Hepatocyte (in vitro differentiated cells): Measurements from ENCODE around the gene ARMH4. TPM values are rescaled to one million over a fixed set of nuclear protein-coding genes. Genes with fewer than 3 reads are reported as not detected.

Source experiments
- DNase-seq: peaks from one replicate; pipeline ENCODE4 v3.0.0-alpha.2; 2016; ENCODE audit warnings: low spot score
- H2AFZ ChIP-seq: fragments of 200-600 bp; sonication (generic); 2 replicates; pipeline ENCODE4 v1.6.0; 2016; ENCODE audit warnings: antibody characterized with exemption, mild to moderate bottlenecking
- H3K27ac ChIP-seq: fragments of 200-600 bp; sonication (generic); 2 replicates; pipeline ENCODE4 v1.5.1; 2016; ENCODE audit warnings: mild to moderate bottlenecking
- H3K27me3 ChIP-seq: fragments of 200-600 bp; sonication (generic); 2 replicates; pipeline ENCODE4 v1.6.1; 2016
- H3K36me3 ChIP-seq: fragments of 200-600 bp; sonication (generic); replicated peaks from 2 replicates; pipeline ENCODE4 v1.5.1; 2016; ENCODE audit warnings: low read depth; ENCODE audit not compliant: insufficient read depth
- H3K4me1 ChIP-seq: fragments of 200-600 bp; sonication (generic); 2 replicates; pipeline ENCODE4 v1.5.1; 2016; ENCODE audit warnings: mild to moderate bottlenecking, moderate library complexity; ENCODE audit not compliant: insufficient read depth
- H3K4me2 ChIP-seq: fragments of 200-600 bp; sonication (generic); 2 replicates; pipeline ENCODE4 v1.6.0; 2016
- H3K4me3 ChIP-seq: fragments of 200-600 bp; sonication (generic); 2 replicates; pipeline ENCODE4 v1.5.1; 2016; ENCODE audit warnings: mild to moderate bottlenecking
- H3K79me2 ChIP-seq: fragments of 200-600 bp; sonication (generic); 2 replicates; pipeline ENCODE4 v1.6.0; 2017; ENCODE audit warnings: mild to moderate bottlenecking
- H3K9me2 ChIP-seq: fragments of 200-600 bp; sonication (generic); replicated peaks from 2 replicates; pipeline ENCODE4 v1.6.0; 2017; ENCODE audit warnings: mild to moderate bottlenecking; ENCODE audit not compliant: insufficient read depth
- H3K9me3 ChIP-seq: fragments of 200-600 bp; sonication (generic); 2 replicates; pipeline ENCODE4 v1.5.1; 2016; ENCODE audit warnings: low read depth, mild to moderate bottlenecking
- H4K20me1 ChIP-seq: fragments of 200-600 bp; sonication (generic); 2 replicates; pipeline ENCODE4 v1.6.0; 2016; ENCODE audit warnings: mild to moderate bottlenecking; ENCODE audit not compliant: insufficient read depth, poor library complexity, severe bottlenecking
- EZH2 ChIP-seq: fragments of 200-600 bp; sonication (generic); IDR thresholded peaks from 2 replicates; pipeline ENCODE4 v1.6.1; 2016; ENCODE audit warnings: antibody characterized with exemption, mild to moderate bottlenecking, borderline replicate concordance
- EZH2phosphoT487 ChIP-seq: fragments of 200-600 bp; sonication (generic); IDR thresholded peaks from one replicate; pipeline ENCODE4 v1.6.1; 2018; ENCODE audit warnings: antibody characterized with exemption, mild to moderate bottlenecking, low read depth, moderate library complexity; ENCODE audit not compliant: unreplicated experiment, severe bottlenecking
- WGBS: methylation state at CpG from one replicate; pipeline ENCODE4 v1.1.6; 2016; ENCODE audit warnings: low lambda C conversion rate; ENCODE audit errors: missing lambda C conversion rate; 5-methylcytosine and 5-hydroxymethylcytosine counted together
- polyA plus RNA-seq: library from polyadenylated mRNA; unstranded; fragments of >200 nt; fragmentation: Nextera tagmentation; extraction: Ambion mirVana; gene quantifications from 2 replicates; pipeline ENCODE4 v1.2.1, GENCODE V29; 2016
- total RNA-seq: library from RNA; depleted of rRNA; stranded (reverse); fragments of >200 nt; gene quantifications from 2 replicates; pipeline ENCODE4 v1.2.3, GENCODE V29; 2014
- TF ChIP-seq, protein P1 (sequence below): fragments of 200-600 bp; sonication (generic); IDR thresholded peaks from 2 replicates; pipeline ENCODE4 v1.5.1; 2016; ENCODE audit warnings: antibody characterized with exemption, mild to moderate bottlenecking; ENCODE audit not compliant: poor library complexity

Gene ARMH4
- total and polyA plus RNA-seq, 2 experiments from 2014 or later = 6.6 to 11.3 TPM

DNA sequence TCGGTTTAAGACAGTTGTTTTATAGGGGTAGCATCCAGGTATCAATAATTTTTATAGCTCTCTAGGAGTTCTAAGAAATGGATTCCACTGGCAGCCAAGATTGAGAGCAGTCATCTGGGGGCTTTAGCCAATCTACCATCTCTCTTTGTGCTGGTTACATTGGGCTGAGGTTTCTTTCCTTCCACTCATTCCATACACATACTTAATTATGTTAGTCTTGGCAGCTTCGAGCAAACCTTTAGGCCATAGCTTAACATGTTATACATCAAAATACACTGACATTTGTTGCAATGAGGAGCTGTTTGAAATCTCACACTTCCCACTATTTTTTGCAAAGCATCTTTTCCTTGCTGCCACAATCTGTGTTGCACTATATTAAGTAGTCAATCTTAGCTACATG, 63.1 kb downstream of the ARMH4 start:
- Histone ChIP-seq H4K20me1 (no peaks in the 10 kb centered on the region), H3K9me2 (no peaks in the 10 kb centered on the region), H3K27ac (no peak overlapping the region), H3K4me1 (no peaks in the 10 kb centered on the region), H3K4me3 (no peak overlapping the region), H3K79me2 (no peaks in the 10 kb centered on the region), H2AFZ (no peak overlapping the region), H3K4me2 (no peak overlapping the region), H3K36me3 (no peaks in the 10 kb centered on the region), H3K27me3 (no peaks in the 10 kb centered on the region), H3K9me3 (no peaks in the 10 kb centered on the region)
- WGBS = 73% methylated on average over 2 of the region's 2 CpGs
- DNase-seq = no peak
- TF ChIP-seq EZH2phosphoT487 (no peak), EZH2 (no peak)
- TF ChIP-seq, protein P1, sequence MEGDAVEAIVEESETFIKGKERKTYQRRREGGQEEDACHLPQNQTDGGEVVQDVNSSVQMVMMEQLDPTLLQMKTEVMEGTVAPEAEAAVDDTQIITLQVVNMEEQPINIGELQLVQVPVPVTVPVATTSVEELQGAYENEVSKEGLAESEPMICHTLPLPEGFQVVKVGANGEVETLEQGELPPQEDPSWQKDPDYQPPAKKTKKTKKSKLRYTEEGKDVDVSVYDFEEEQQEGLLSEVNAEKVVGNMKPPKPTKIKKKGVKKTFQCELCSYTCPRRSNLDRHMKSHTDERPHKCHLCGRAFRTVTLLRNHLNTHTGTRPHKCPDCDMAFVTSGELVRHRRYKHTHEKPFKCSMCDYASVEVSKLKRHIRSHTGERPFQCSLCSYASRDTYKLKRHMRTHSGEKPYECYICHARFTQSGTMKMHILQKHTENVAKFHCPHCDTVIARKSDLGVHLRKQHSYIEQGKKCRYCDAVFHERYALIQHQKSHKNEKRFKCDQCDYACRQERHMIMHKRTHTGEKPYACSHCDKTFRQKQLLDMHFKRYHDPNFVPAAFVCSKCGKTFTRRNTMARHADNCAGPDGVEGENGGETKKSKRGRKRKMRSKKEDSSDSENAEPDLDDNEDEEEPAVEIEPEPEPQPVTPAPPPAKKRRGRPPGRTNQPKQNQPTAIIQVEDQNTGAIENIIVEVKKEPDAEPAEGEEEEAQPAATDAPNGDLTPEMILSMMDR = no peak

DNA sequence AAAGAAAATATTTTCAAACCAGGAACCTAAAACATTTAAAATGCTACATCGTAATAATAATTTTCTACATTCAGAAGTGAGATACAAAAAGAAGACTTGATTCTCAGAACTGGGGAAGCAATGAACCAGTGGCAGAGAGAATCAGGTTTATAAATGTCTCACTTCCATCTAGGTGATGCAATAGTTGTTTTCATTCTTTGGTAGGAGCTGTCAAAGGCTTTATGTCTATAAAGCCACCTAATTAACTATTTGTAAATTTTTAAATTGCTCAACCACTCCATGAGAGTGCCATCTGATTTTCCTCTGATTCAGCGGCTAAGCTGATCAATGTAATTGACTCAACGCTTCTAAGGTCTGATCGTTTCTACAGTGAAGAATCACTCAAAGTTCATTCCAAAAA, 66.1 kb downstream of the ARMH4 start:
- no peak overlapping the region for H3K4me2 ChIP-seq
- H4K20me1 ChIP-seq = no peaks in the 10 kb centered on the region
- 98% methylated on average over 4 of the region's 4 CpGs for WGBS
- TF ChIP-seq, protein P1 = no peak
- no peak for TF ChIP-seq EZH2phosphoT487
- TF ChIP-seq EZH2 = no peak
- H3K9me3 ChIP-seq = no peaks in the 10 kb centered on the region
- no peaks in the 10 kb centered on the region for H3K9me2 ChIP-seq
- no peaks in the 10 kb centered on the region for H3K27me3 ChIP-seq
- no peaks in the 10 kb centered on the region for H3K79me2 ChIP-seq
- H3K36me3 ChIP-seq = no peaks in the 10 kb centered on the region
- no peak for DNase-seq
- H3K4me1 ChIP-seq = peaks cover 4% of the 10 kb centered on the region
- H2AFZ ChIP-seq = no peak overlapping the region
- H3K27ac ChIP-seq = no peak overlapping the region
- no peak overlapping the region for H3K4me3 ChIP-seq

DNA sequence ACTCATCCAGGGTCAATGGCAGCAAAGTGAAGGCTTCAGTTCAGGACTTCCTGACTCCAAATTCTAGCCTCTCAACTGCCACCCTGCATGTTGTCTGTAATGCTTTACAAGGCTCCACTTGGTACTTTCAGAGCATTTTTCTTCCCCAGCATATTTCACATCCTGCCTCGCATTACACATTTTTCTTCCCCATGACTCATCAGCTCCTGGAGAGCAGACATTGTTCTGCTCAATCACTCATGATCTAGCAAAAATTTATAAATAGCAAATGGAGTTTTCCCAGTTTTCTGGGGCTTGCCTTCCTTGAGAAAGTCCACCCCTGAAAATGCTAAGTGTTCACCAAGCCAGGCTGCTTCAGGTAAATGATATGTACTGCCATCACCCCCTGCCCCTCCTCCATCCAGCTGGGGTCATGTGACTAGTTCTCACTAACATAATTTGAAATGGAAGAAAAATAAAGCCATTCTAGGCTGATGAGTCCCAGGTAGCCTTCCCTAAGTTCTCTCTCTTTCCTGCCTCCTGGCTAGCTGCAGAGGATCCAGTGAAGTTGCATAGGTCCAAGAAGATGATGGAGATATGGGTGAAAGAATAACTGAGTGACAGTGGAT, 69.4 kb downstream of the ARMH4 start:
- H3K36me3 ChIP-seq = no peaks in the 10 kb centered on the region
- peak; percentile 52 for DNase-seq
- H2AFZ ChIP-seq = no peak overlapping the region
- WGBS = 43% methylated on average over 1 of the region's 1 CpG
- peak overlapping the region; percentile 51 for H3K27ac ChIP-seq
- no peaks in the 10 kb centered on the region for H3K79me2 ChIP-seq
- H3K4me2 ChIP-seq = no peak overlapping the region
- no peaks in the 10 kb centered on the region for H4K20me1 ChIP-seq
- peaks cover 4% of the 10 kb centered on the region for H3K4me1 ChIP-seq
- TF ChIP-seq, protein P1 = no peak
- no peak for TF ChIP-seq EZH2phosphoT487
- TF ChIP-seq EZH2 = no peak
- no peak overlapping the region for H3K4me3 ChIP-seq
- no peaks in the 10 kb centered on the region for H3K27me3 ChIP-seq
- no peaks in the 10 kb centered on the region for H3K9me2 ChIP-seq
- H3K9me3 ChIP-seq = no peaks in the 10 kb centered on the region

DNA sequence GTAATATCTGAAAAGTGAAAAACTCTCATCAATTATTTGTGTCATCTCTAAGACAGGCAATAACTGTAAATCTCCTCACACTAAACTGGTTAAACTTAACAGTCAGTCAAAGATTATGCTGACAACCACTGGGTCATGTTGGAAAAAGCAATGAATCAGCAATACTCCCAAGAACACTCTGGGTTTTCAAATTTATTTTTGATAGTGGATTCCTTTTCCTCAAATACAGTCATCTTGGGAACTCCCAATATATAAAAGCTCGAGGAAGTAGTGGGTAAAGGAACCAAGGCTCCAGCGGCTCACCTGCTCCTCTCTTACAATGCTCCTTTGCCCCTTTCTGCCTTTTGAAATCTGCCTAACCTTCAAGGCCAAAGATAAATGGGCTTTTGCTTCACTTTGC, 70.0 kb downstream of the ARMH4 start:
- no peaks in the 10 kb centered on the region for H3K9me3 ChIP-seq
- no peak overlapping the region for H3K4me3 ChIP-seq
- H3K27ac ChIP-seq = peak overlapping the region; percentile 51

More for the DNA sequence above, 70.0 kb downstream of the ARMH4 start:
- DNase-seq = no peak
- H3K79me2 ChIP-seq = no peaks in the 10 kb centered on the region
- no peak overlapping the region for H3K4me2 ChIP-seq
- no peaks in the 10 kb centered on the region for H3K36me3 ChIP-seq
- no peaks in the 10 kb centered on the region for H4K20me1 ChIP-seq
- WGBS = 90% methylated on average over 2 of the region's 2 CpGs
- no peaks in the 10 kb centered on the region for H3K27me3 ChIP-seq
- TF ChIP-seq, protein P1 = no peak
- no peak for TF ChIP-seq EZH2
- TF ChIP-seq EZH2phosphoT487 = no peak
- peaks cover 4% of the 10 kb centered on the region for H3K4me1 ChIP-seq
- no peaks in the 10 kb centered on the region for H3K9me2 ChIP-seq
- no peak overlapping the region for H2AFZ ChIP-seq
